GM12891 (cell line): ENCODE data around the gene OR10P1.

Experiments
- POLR2A ChIP-seq: IDR thresholded peaks from 2 replicates; pipeline ENCODE4 v1.6.1; 2011; ENCODE audit warnings: low read depth, low read length, control low read depth
- POLR2AphosphoS5 ChIP-seq: IDR thresholded peaks from 2 replicates; pipeline ENCODE4 v1.6.1; 2011; ENCODE audit warnings: low read depth, low read length, control low read depth
- POU2F2 ChIP-seq: IDR thresholded peaks from 2 replicates; pipeline ENCODE4 v1.6.1; 2011; ENCODE audit warnings: low read depth, mild to moderate bottlenecking, control low read depth, low read length, moderate library complexity
- SPI1 ChIP-seq: IDR thresholded peaks from 2 replicates; pipeline ENCODE4 v1.6.1; 2011; ENCODE audit warnings: low read depth, low read length, control low read depth
- TAF1 ChIP-seq: IDR thresholded peaks from 2 replicates; pipeline ENCODE4 v1.6.1; 2011; ENCODE audit warnings: low read depth, low read length, control low read depth

- TF ChIP-seq TAF1 (no peak), POLR2A (no peak), SPI1 (no peak), POLR2AphosphoS5 (no peak), POU2F2 (no peak)
Observed at GRCh38 chr12:55676707-55677106, 40.0 kb downstream of the OR10P1 start.
